Measurements from ENCODE around the gene NIPBL. TPM values are rescaled to one million over a fixed set of nuclear protein-coding genes. Genes with fewer than 3 reads are reported as not detected.
A peak's percentile ranks its signal among the peaks of the same experiment; 100 is the strongest.

NIPBL gene
- total RNA-seq, 1 experiment from 2014 or later, result 48.3 TPM

- TF ChIP-seq ZMAT4 (CRISPR knock-in tag; IDR thresholded peaks at IDR 0.05), result no peak
- TF ChIP-seq, protein P1, sequence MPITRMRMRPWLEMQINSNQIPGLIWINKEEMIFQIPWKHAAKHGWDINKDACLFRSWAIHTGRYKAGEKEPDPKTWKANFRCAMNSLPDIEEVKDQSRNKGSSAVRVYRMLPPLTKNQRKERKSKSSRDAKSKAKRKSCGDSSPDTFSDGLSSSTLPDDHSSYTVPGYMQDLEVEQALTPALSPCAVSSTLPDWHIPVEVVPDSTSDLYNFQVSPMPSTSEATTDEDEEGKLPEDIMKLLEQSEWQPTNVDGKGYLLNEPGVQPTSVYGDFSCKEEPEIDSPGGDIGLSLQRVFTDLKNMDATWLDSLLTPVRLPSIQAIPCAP (CRISPR knock-in tag; IDR thresholded peaks at IDR 0.05), result no peak
- TF ChIP-seq ZNF281 (CRISPR knock-in tag; IDR thresholded peaks at IDR 0.05), result no peak
- no peak for TF ChIP-seq CREM (CRISPR knock-in tag; IDR thresholded peaks at IDR 0.05)
- TF ChIP-seq JAZF1 (CRISPR knock-in tag; IDR thresholded peaks at IDR 0.05), result no peak
- TF ChIP-seq, protein P2, sequence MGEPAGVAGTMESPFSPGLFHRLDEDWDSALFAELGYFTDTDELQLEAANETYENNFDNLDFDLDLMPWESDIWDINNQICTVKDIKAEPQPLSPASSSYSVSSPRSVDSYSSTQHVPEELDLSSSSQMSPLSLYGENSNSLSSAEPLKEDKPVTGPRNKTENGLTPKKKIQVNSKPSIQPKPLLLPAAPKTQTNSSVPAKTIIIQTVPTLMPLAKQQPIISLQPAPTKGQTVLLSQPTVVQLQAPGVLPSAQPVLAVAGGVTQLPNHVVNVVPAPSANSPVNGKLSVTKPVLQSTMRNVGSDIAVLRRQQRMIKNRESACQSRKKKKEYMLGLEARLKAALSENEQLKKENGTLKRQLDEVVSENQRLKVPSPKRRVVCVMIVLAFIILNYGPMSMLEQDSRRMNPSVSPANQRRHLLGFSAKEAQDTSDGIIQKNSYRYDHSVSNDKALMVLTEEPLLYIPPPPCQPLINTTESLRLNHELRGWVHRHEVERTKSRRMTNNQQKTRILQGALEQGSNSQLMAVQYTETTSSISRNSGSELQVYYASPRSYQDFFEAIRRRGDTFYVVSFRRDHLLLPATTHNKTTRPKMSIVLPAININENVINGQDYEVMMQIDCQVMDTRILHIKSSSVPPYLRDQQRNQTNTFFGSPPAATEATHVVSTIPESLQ (CRISPR knock-in tag; IDR thresholded peaks at IDR 0.05), result no peak
- no peak for TF ChIP-seq NR3C1 (CRISPR knock-in tag; conservative IDR thresholded peaks at IDR 0.05; ENCODE audit: low read depth)
- TF ChIP-seq, protein P3, sequence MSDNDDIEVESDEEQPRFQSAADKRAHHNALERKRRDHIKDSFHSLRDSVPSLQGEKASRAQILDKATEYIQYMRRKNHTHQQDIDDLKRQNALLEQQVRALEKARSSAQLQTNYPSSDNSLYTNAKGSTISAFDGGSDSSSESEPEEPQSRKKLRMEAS (CRISPR knock-in tag; IDR thresholded peaks at IDR 0.05), result no peak
- TF ChIP-seq FOXJ3 (CRISPR knock-in tag; IDR thresholded peaks at IDR 0.05; ENCODE audit: borderline replicate concordance), result no peak
- no peak for TF ChIP-seq TCF7 (CRISPR knock-in tag; IDR thresholded peaks at IDR 0.05; ENCODE audit: low read depth)
- TF ChIP-seq, protein P4, sequence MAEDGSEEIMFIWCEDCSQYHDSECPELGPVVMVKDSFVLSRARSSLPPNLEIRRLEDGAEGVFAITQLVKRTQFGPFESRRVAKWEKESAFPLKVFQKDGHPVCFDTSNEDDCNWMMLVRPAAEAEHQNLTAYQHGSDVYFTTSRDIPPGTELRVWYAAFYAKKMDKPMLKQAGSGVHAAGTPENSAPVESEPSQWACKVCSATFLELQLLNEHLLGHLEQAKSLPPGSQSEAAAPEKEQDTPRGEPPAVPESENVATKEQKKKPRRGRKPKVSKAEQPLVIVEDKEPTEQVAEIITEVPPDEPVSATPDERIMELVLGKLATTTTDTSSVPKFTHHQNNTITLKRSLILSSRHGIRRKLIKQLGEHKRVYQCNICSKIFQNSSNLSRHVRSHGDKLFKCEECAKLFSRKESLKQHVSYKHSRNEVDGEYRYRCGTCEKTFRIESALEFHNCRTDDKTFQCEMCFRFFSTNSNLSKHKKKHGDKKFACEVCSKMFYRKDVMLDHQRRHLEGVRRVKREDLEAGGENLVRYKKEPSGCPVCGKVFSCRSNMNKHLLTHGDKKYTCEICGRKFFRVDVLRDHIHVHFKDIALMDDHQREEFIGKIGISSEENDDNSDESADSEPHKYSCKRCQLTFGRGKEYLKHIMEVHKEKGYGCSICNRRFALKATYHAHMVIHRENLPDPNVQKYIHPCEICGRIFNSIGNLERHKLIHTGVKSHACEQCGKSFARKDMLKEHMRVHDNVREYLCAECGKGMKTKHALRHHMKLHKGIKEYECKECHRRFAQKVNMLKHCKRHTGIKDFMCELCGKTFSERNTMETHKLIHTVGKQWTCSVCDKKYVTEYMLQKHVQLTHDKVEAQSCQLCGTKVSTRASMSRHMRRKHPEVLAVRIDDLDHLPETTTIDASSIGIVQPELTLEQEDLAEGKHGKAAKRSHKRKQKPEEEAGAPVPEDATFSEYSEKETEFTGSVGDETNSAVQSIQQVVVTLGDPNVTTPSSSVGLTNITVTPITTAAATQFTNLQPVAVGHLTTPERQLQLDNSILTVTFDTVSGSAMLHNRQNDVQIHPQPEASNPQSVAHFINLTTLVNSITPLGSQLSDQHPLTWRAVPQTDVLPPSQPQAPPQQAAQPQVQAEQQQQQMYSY (CRISPR knock-in tag; IDR thresholded peaks at IDR 0.05), result no peak
- no peak for TF ChIP-seq MLX (CRISPR knock-in tag; IDR thresholded peaks at IDR 0.05)
Observed at GRCh38 chr5:36877667-36878391, 1.3 kb downstream of the NIPBL start (continued).

GRCh38 chr5:36878392-36879082, 2.0 kb downstream of the NIPBL start:
- TF ChIP-seq MYBL2 (CRISPR knock-in tag; IDR thresholded peaks at IDR 0.05) (no peak), TEAD4 (CRISPR knock-in tag; IDR thresholded peaks at IDR 0.05) (no peak), USF2 (CRISPR knock-in tag; IDR thresholded peaks at IDR 0.05) (no peak), ZMAT4 (CRISPR knock-in tag; IDR thresholded peaks at IDR 0.05) (no peak)
- TF ChIP-seq, protein P1 (CRISPR knock-in tag; IDR thresholded peaks at IDR 0.05), result no peak
- TF ChIP-seq, protein P5, sequence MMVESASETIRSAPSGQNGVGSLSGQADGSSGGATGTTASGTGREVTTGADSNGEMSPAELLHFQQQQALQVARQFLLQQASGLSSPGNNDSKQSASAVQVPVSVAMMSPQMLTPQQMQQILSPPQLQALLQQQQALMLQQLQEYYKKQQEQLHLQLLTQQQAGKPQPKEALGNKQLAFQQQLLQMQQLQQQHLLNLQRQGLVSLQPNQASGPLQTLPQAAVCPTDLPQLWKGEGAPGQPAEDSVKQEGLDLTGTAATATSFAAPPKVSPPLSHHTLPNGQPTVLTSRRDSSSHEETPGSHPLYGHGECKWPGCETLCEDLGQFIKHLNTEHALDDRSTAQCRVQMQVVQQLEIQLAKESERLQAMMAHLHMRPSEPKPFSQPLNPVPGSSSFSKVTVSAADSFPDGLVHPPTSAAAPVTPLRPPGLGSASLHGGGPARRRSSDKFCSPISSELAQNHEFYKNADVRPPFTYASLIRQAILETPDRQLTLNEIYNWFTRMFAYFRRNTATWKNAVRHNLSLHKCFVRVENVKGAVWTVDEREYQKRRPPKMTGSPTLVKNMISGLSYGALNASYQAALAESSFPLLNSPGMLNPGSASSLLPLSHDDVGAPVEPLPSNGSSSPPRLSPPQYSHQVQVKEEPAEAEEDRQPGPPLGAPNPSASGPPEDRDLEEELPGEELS (CRISPR knock-in tag; IDR thresholded peaks at IDR 0.05), result no peak
- Mint-ChIP-seq H3K36me3 (no peaks in the 10 kb centered on the region; the same call in 1 of the 2 replicates), H3K27ac (peak overlapping the region; percentile 91), H3K4me1 (peaks cover 34% of the 10 kb centered on the region), H3K27me3 (ENCODE audit: low read depth) (no peaks in the 10 kb centered on the region), H3K4me3 (peak overlapping the region; percentile 94), H3K9me3 (no peaks in the 10 kb centered on the region)
- POLR2A ChIA-PET, result interaction anchor here (0.6 to 1.0 kb wide), 3 partner anchors 34 to 134 kb away, joined by 5 to 7 read pairs (median 5); no protein-coding TSS in a partner anchor
- peak; percentile 63 for ATAC-seq
- CTCF ChIA-PET, result interaction anchor here (0.9 to 5.0 kb wide), 6 partner anchors 8 to 139 kb away, joined by 3 to 23 read pairs (median 6); no protein-coding TSS in a partner anchor
- DNase-seq (ENCODE audit: low spot score), result peak; percentile 66

Data from WTC11 (cell line).